Measurements from ENCODE around the gene ARID1B. TPM values are rescaled to one million over a fixed set of nuclear protein-coding genes. Genes with fewer than 3 reads are reported as not detected.

ARID1B gene
- total and polyA plus RNA-seq, 9 of the 15 experiments (the other 6 are each of a cell fraction or from before 2014, with no cell fraction given), result 12.5 to 50.5 (median 25.8) TPM

DNA sequence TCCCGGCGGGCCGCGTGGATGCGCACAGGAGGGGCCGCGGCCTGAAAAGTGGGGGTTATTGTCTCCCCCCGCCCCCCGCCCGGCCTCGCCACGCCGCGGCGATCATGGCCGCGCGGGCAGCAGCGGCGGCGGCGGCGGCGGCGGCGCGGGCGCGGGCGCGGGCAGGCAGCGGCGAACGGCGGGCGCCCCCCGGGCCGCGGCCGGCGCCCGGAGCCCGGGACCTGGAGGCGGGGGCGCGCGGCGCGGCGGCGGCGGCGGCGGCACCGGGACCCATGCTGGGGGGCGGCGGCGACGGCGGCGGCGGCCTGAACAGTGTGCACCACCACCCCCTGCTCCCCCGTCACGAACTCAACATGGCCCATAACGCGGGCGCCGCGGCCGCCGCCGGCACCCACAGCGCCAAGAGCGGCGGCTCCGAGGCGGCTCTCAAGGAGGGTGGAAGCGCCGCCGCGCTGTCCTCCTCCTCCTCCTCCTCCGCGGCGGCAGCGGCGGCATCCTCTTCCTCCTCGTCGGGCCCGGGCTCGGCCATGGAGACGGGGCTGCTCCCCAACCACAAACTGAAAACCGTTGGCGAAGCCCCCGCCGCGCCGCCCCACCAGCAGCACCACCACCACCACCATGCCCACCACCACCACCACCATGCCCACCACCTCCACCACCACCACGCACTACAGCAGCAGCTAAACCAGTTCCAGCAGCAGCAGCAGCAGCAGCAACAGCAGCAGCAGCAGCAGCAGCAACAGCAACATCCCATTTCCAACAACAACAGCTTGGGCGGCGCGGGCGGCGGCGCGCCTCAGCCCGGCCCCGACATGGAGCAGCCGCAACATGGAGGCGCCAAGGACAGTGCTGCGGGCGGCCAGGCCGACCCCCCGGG, 637 bp downstream of the ARID1B start (continued):
- TF ChIP-seq MED1 (CRISPR knock-in tag; IDR thresholded peaks at IDR 0.05; ENCODE audit: borderline replicate concordance) (no peak), LCOR (CRISPR knock-in tag; IDR thresholded peaks at IDR 0.05) (no peak), ZNF609 (CRISPR knock-in tag; IDR thresholded peaks at IDR 0.05; ENCODE audit: borderline replicate concordance) (no peak), RB1 (IDR thresholded peaks at IDR 0.05; ENCODE audit: low read depth) (peak; percentile 14), ZC3H4 (CRISPR knock-in tag; IDR thresholded peaks at IDR 0.05; ENCODE audit: borderline replicate concordance) (peak; percentile 93; the same call in 1 of the 2 replicates), TFAM (CRISPR knock-in tag; conservative IDR thresholded peaks at IDR 0.05) (no peak), ZNF766 (CRISPR knock-in tag; conservative IDR thresholded peaks at IDR 0.05) (0 out of 2 replicates have a peak, but pooled peaks have one; percentile 19), TAF7 (tag; IDR thresholded peaks at IDR 0.05) (peak; percentile 85)
- TF ChIP-seq, protein P1, sequence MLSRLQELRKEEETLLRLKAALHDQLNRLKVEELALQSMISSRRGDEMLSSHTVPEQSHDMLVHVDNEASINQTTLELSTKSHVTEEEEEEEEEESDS (CRISPR knock-in tag; IDR thresholded peaks at IDR 0.05), result no peak
- TF ChIP-seq, protein P2, sequence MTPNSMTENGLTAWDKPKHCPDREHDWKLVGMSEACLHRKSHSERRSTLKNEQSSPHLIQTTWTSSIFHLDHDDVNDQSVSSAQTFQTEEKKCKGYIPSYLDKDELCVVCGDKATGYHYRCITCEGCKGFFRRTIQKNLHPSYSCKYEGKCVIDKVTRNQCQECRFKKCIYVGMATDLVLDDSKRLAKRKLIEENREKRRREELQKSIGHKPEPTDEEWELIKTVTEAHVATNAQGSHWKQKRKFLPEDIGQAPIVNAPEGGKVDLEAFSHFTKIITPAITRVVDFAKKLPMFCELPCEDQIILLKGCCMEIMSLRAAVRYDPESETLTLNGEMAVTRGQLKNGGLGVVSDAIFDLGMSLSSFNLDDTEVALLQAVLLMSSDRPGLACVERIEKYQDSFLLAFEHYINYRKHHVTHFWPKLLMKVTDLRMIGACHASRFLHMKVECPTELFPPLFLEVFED (CRISPR knock-in tag; conservative IDR thresholded peaks at IDR 0.05), result peak; percentile 84; the same call in 1 of the 2 replicates
